Liver (tissue), 9 donors: ENCODE measurements around the gene PCDHA11. TPM values are rescaled to one million over a fixed set of nuclear protein-coding genes. Genes with fewer than 3 reads are reported as not detected.

Source experiments
- DNase-seq: peaks from one replicate; pipeline ENCODE4 v3.0.0-alpha.2; 2017; ENCODE audit warnings: low spot score
- H3K27ac ChIP-seq, 2 donors: one replicate each; pipeline ENCODE4 v1.7.0; 2013; ENCODE audit warnings: inconsistent platforms in 2 of 2, low read length in 2 of 2, control low read depth in 1 of 2, low read depth in 1 of 2, mild to moderate bottlenecking in 1 of 2
- H3K27me3 ChIP-seq, 4 donors: one replicate each; pipeline versions ENCODE4 v1.6.1 to v1.7.0; 2013; ENCODE audit warnings: low read length in 3 of 4, inconsistent platforms in 1 of 4, mild to moderate bottlenecking in 1 of 4, moderate library complexity in 1 of 4; ENCODE audit not compliant: control insufficient read depth in 4 of 4, insufficient read depth in 4 of 4
- H3K36me3 ChIP-seq, 4 donors: one replicate each; pipeline versions ENCODE4 v1.6.1 to v1.7.0; 2013; ENCODE audit warnings: low read length in 3 of 4, mild to moderate bottlenecking in 3 of 4, low read depth in 1 of 4, moderate library complexity in 1 of 4; ENCODE audit not compliant: control insufficient read depth in 4 of 4, insufficient read depth in 3 of 4
- H3K4me1 ChIP-seq, 4 donors: one replicate each; pipeline versions ENCODE4 v1.6.1 to v1.7.0; 2013; ENCODE audit warnings: low read length in 3 of 4, mild to moderate bottlenecking in 3 of 4, moderate library complexity in 1 of 4; ENCODE audit not compliant: control insufficient read depth in 4 of 4, insufficient read depth in 4 of 4
- H3K4me3 ChIP-seq, 3 donors: one replicate each; pipeline versions ENCODE4 v1.6.1 to v1.7.0; 2013; ENCODE audit warnings: low read length in 3 of 3, control low read depth in 1 of 3, low read depth in 1 of 3, mild to moderate bottlenecking in 1 of 3
- H3K9ac ChIP-seq, 2 donors: one replicate each; pipeline ENCODE4 v1.7.0; 2013; ENCODE audit warnings: low read length in 2 of 2, mild to moderate bottlenecking in 2 of 2, moderate library complexity in 2 of 2, control low read depth in 1 of 2, low read depth in 1 of 2
- H3K9me3 ChIP-seq, 4 donors: one replicate each; pipeline versions ENCODE4 v1.6.1 to v1.7.0; 2013; ENCODE audit warnings: low read length in 3 of 4; ENCODE audit not compliant: control insufficient read depth in 4 of 4
- EGR1 ChIP-seq, 2 donors: IDR thresholded peaks; 2 replicates each; pipeline ENCODE4 v1.6.1; 2016 to 2018; ENCODE audit warnings: antibody characterized with exemption in 2 of 2, low read depth in 2 of 2
- FOXA1 ChIP-seq: IDR thresholded peaks from 2 replicates; pipeline ENCODE4 v1.6.1; 2016; ENCODE audit warnings: antibody characterized with exemption
- FOXA2 ChIP-seq: IDR thresholded peaks from 2 replicates; pipeline ENCODE4 v1.6.1; 2016; ENCODE audit warnings: antibody characterized with exemption
- GABPA ChIP-seq, 2 donors: IDR thresholded peaks in 1 of 2; conservative IDR thresholded peaks in 1 of 2; 2 replicates each; pipeline ENCODE4 v1.6.1; 2016; ENCODE audit warnings: antibody characterized with exemption in 2 of 2, mild to moderate bottlenecking in 1 of 2, moderate library complexity in 1 of 2
- HNF4A ChIP-seq, 2 donors: conservative IDR thresholded peaks; 2 replicates each; pipeline ENCODE4 v1.6.1; 2016; ENCODE audit warnings: antibody characterized with exemption in 2 of 2, mild to moderate bottlenecking in 2 of 2
- HNF4G ChIP-seq: IDR thresholded peaks from 2 replicates; pipeline ENCODE4 v1.6.1; 2016; ENCODE audit warnings: antibody characterized with exemption
- JUND ChIP-seq, 2 donors: IDR thresholded peaks; 2 replicates each; pipeline ENCODE4 v1.6.1; 2016; ENCODE audit warnings: antibody characterized with exemption in 2 of 2
- NR2F2 ChIP-seq: IDR thresholded peaks from 2 replicates; pipeline ENCODE4 v1.6.1; 2016; ENCODE audit warnings: antibody characterized with exemption
- RAD21 ChIP-seq, 2 donors: IDR thresholded peaks; 2 replicates each; pipeline ENCODE4 v1.6.1; 2016; ENCODE audit warnings: antibody characterized with exemption in 2 of 2, mild to moderate bottlenecking in 2 of 2
- RXRA ChIP-seq, 2 donors: IDR thresholded peaks; 2 replicates each; pipeline ENCODE4 v1.6.1; 2017 to 2018; ENCODE audit warnings: antibody characterized with exemption in 2 of 2, mild to moderate bottlenecking in 1 of 2
- SP1 ChIP-seq: IDR thresholded peaks from 2 replicates; pipeline ENCODE4 v1.6.1; 2018; ENCODE audit warnings: antibody characterized with exemption, mild to moderate bottlenecking
- TAF1 ChIP-seq: conservative IDR thresholded peaks from 2 replicates; pipeline ENCODE4 v1.6.1; 2016; ENCODE audit warnings: antibody characterized with exemption, mild to moderate bottlenecking
- YY1 ChIP-seq: IDR thresholded peaks from 2 replicates; pipeline ENCODE4 v1.6.1; 2016; ENCODE audit warnings: antibody characterized with exemption, mild to moderate bottlenecking
- WGBS: extraction: QIAGEN DNeasy Blood & Tissue Kit; methylation state at CpG from one replicate; pipeline ENCODE4 v1.1.7; 2013; 5-methylcytosine and 5-hydroxymethylcytosine counted together
- polyA plus RNA-seq, 2 donors: library from polyadenylated mRNA; stranded (reverse) in 1 of 2; unstranded in 1 of 2; fragments of 200-250 nt in 1 of 2; fragments of >200 nt in 1 of 2; fragmentation: Nextera tagmentation in 1 of 2; extraction: Ambion mirVana in 1 of 2; gene quantifications; one replicate each; pipeline versions ENCODE4 v1.2.1 to v1.2.3, GENCODE V29; 2013 to 2015
- total RNA-seq, 2 donors: library from RNA; depleted of rRNA; stranded (reverse); fragments of >200 nt; gene quantifications; one replicate each; pipeline ENCODE4 v1.2.3, GENCODE V29; 2014
- TF ChIP-seq, protein P1 (sequence below): IDR thresholded peaks from 2 replicates; pipeline ENCODE4 v1.6.1; 2016; ENCODE audit warnings: antibody characterized with exemption, mild to moderate bottlenecking
- TF ChIP-seq, protein P2 (sequence below): fragments of 150-350 bp; IDR thresholded peaks from 2 replicates; pipeline ENCODE4 v1.5.1; 2017; ENCODE audit warnings: improper control_type of control experiment, low read depth, low read length; ENCODE audit not compliant: missing input control
- TF ChIP-seq, protein P3 (sequence below): IDR thresholded peaks from 2 replicates; pipeline ENCODE4 v1.6.1; 2016; ENCODE audit warnings: antibody characterized with exemption
- TF ChIP-seq, protein P4 (sequence below): IDR thresholded peaks from 2 replicates; pipeline ENCODE4 v1.6.1; 2016; ENCODE audit warnings: antibody characterized with exemption
- TF ChIP-seq, protein P5 (sequence below): IDR thresholded peaks from 2 replicates; pipeline ENCODE4 v1.6.1; 2016; ENCODE audit warnings: antibody characterized with exemption
- donor health status: healthy.
- donor health status: healthy.
- donor health status: healthy.
- donor health status: healthy.
- donor health status: healthy.

Gene PCDHA11
- total and polyA plus RNA-seq, 4 donors, result under 0.01 to 0.19 (median 0.05) TPM; not detected in 1

DNA sequence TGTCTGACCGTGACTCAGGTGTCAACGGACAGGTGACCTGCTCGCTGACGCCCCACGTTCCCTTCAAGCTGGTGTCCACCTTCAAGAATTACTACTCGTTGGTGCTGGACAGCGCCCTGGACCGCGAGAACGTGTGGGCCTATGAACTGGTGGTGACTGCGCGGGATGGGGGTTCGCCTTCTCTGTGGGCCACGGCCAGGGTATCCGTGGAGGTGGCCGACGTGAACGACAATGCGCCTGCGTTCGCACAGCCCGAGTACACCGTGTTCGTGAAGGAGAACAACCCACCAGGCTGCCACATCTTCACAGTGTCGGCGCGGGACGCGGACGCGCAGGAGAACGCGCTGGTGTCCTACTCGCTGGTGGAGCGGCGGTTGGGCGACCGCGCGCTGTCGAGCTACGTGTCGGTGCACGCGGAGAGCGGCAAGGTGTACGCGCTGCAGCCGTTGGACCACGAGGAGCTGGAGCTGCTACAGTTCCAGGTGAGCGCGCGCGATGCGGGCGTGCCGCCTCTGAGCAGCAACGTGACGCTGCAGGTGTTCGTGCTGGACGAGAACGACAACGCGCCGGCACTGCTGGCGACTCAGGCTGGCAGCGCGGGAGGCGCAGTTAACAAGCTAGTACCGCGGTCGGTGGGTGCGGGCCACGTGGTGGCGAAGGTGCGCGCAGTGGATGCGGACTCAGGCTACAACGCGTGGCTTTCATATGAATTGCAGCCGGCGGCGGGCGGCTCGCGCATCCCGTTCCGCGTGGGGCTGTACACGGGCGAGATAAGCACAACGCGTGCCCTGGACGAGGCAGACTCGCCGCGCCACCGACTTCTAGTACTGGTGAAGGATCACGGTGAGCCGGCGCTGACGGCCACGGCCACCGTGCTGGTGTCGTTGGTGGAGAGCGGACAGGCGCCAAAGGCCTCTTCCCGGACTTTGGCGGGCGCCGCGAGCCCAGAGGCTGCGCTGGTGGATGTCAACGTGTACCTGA, 1.8 kb downstream of the PCDHA11 start:
- Histone ChIP-seq H3K36me3 (no peaks in the 10 kb centered on the region), H3K4me1 (no peaks in the 10 kb centered on the region), H3K27ac (no peak overlapping the region), H3K4me3 (peak overlapping the region in 1 of 3 donors; percentile 10), H3K27me3 (peaks cover 0 to 11% (median 6%) of the 10 kb centered on the region in 4 donors), H3K9me3 (peaks cover 12 to 27% (median 20%) of the 10 kb centered on the region in 4 donors), H3K9ac (no peak overlapping the region)
- 42% methylated on average over 114 of the region's 114 CpGs for WGBS
- no peak for DNase-seq
- TF ChIP-seq HNF4A (conservative IDR thresholded peaks at IDR 0.05) (no peak), YY1 (no peak), TAF1 (no peak), JUND (IDR thresholded peaks at IDR 0.05) (no peak), RXRA (IDR thresholded peaks at IDR 0.05) (no peak), GABPA (IDR thresholded peaks at IDR 0.05 in 1 of 2, conservative IDR thresholded peaks at IDR 0.05 in 1 of 2) (no peak), FOXA1 (no peak), SP1 (no peak), NR2F2 (no peak), FOXA2 (no peak), RAD21 (IDR thresholded peaks at IDR 0.05) (no peak), EGR1 (IDR thresholded peaks at IDR 0.05; ENCODE audit: low read depth in 2 of 2) (no peak), HNF4G (no peak)
- TF ChIP-seq, protein P1, sequence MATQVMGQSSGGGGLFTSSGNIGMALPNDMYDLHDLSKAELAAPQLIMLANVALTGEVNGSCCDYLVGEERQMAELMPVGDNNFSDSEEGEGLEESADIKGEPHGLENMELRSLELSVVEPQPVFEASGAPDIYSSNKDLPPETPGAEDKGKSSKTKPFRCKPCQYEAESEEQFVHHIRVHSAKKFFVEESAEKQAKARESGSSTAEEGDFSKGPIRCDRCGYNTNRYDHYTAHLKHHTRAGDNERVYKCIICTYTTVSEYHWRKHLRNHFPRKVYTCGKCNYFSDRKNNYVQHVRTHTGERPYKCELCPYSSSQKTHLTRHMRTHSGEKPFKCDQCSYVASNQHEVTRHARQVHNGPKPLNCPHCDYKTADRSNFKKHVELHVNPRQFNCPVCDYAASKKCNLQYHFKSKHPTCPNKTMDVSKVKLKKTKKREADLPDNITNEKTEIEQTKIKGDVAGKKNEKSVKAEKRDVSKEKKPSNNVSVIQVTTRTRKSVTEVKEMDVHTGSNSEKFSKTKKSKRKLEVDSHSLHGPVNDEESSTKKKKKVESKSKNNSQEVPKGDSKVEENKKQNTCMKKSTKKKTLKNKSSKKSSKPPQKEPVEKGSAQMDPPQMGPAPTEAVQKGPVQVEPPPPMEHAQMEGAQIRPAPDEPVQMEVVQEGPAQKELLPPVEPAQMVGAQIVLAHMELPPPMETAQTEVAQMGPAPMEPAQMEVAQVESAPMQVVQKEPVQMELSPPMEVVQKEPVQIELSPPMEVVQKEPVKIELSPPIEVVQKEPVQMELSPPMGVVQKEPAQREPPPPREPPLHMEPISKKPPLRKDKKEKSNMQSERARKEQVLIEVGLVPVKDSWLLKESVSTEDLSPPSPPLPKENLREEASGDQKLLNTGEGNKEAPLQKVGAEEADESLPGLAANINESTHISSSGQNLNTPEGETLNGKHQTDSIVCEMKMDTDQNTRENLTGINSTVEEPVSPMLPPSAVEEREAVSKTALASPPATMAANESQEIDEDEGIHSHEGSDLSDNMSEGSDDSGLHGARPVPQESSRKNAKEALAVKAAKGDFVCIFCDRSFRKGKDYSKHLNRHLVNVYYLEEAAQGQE, result no peak
- TF ChIP-seq, protein P2, sequence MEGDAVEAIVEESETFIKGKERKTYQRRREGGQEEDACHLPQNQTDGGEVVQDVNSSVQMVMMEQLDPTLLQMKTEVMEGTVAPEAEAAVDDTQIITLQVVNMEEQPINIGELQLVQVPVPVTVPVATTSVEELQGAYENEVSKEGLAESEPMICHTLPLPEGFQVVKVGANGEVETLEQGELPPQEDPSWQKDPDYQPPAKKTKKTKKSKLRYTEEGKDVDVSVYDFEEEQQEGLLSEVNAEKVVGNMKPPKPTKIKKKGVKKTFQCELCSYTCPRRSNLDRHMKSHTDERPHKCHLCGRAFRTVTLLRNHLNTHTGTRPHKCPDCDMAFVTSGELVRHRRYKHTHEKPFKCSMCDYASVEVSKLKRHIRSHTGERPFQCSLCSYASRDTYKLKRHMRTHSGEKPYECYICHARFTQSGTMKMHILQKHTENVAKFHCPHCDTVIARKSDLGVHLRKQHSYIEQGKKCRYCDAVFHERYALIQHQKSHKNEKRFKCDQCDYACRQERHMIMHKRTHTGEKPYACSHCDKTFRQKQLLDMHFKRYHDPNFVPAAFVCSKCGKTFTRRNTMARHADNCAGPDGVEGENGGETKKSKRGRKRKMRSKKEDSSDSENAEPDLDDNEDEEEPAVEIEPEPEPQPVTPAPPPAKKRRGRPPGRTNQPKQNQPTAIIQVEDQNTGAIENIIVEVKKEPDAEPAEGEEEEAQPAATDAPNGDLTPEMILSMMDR, result no peak
- TF ChIP-seq, protein P3, sequence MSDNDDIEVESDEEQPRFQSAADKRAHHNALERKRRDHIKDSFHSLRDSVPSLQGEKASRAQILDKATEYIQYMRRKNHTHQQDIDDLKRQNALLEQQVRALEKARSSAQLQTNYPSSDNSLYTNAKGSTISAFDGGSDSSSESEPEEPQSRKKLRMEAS, result no peak
- TF ChIP-seq, protein P4, sequence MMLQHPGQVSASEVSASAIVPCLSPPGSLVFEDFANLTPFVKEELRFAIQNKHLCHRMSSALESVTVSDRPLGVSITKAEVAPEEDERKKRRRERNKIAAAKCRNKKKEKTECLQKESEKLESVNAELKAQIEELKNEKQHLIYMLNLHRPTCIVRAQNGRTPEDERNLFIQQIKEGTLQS, result no peak
- TF ChIP-seq, protein P5, sequence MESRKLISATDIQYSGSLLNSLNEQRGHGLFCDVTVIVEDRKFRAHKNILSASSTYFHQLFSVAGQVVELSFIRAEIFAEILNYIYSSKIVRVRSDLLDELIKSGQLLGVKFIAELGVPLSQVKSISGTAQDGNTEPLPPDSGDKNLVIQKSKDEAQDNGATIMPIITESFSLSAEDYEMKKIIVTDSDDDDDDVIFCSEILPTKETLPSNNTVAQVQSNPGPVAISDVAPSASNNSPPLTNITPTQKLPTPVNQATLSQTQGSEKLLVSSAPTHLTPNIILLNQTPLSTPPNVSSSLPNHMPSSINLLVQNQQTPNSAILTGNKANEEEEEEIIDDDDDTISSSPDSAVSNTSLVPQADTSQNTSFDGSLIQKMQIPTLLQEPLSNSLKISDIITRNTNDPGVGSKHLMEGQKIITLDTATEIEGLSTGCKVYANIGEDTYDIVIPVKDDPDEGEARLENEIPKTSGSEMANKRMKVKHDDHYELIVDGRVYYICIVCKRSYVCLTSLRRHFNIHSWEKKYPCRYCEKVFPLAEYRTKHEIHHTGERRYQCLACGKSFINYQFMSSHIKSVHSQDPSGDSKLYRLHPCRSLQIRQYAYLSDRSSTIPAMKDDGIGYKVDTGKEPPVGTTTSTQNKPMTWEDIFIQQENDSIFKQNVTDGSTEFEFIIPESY, result no peak
